Peyer's patch (tissue), 4 donors: Measurements from ENCODE around the gene THADA. TPM values are rescaled to one million over a fixed set of nuclear protein-coding genes. Genes with fewer than 3 reads are reported as not detected.

Experiments used
- DNase-seq, 3 donors: peaks; one replicate each; pipeline ENCODE4 v3.0.0-alpha.2; 2017 to 2019
- H3K27ac ChIP-seq, 4 donors: fragments of 200-600 bp; sonication (generic); one replicate each; pipeline ENCODE4 v1.5.1; 2016 to 2019
- H3K27me3 ChIP-seq, 2 donors: fragments of 200-600 bp; sonication (generic); one replicate each; pipeline ENCODE4 v1.5.1; 2019
- H3K36me3 ChIP-seq, 3 donors: fragments of 200-600 bp; sonication (generic); one replicate each; pipeline ENCODE4 v1.5.1; 2016 to 2019
- H3K4me1 ChIP-seq, 4 donors: fragments of 200-600 bp; sonication (generic); one replicate each; pipeline ENCODE4 v1.5.1; 2016 to 2019
- H3K4me3 ChIP-seq, 4 donors: fragments of 200-600 bp; sonication (generic); 1 replicate in 3 of 4; 2 replicates in 1 of 4; pipeline ENCODE4 v1.5.1; 2016 to 2019; ENCODE audit warnings: mild to moderate bottlenecking in 1 of 4
- H3K9me3 ChIP-seq, 4 donors: fragments of 200-600 bp; sonication (generic); one replicate each; pipeline ENCODE4 v1.5.1; 2016 to 2019; ENCODE audit warnings: mild to moderate bottlenecking in 1 of 4
- POLR2A ChIP-seq, 2 donors: fragments of 450-650 bp; IDR thresholded peaks; one replicate each; pipeline ENCODE4 v1.5.1; 2017; ENCODE audit warnings: antibody characterized with exemption in 2 of 2, mild to moderate bottlenecking in 2 of 2, moderate library complexity in 2 of 2
- small RNA-seq, 2 donors: library from RNA; depleted of rRNA; stranded (forward); fragments of <200 nt; gene quantifications; one replicate each; pipeline ENCODE3, GENCODE V24; 2016
- total RNA-seq, 4 donors: library from RNA; depleted of rRNA; stranded (reverse); fragments of >200 nt; gene quantifications; one replicate each; pipeline ENCODE4 v1.1.0, GENCODE V29; 2016
- TF ChIP-seq, protein P1 (sequence below), 6 experiments: fragments of 450-650 bp in 4 of 6; fragments of 200-600 bp in 2 of 6; sonication (generic) in 1 of 6; IDR thresholded peaks; one replicate each; pipeline ENCODE4 v1.5.1; 2017 to 2019; ENCODE audit warnings: antibody characterized with exemption in 6 of 6, mild to moderate bottlenecking in 3 of 6, moderate library complexity in 1 of 6

The THADA gene
- total RNA-seq, 4 donors from 2014 or later, result 19.3 to 76.7 (median 26.3) TPM

DNA sequence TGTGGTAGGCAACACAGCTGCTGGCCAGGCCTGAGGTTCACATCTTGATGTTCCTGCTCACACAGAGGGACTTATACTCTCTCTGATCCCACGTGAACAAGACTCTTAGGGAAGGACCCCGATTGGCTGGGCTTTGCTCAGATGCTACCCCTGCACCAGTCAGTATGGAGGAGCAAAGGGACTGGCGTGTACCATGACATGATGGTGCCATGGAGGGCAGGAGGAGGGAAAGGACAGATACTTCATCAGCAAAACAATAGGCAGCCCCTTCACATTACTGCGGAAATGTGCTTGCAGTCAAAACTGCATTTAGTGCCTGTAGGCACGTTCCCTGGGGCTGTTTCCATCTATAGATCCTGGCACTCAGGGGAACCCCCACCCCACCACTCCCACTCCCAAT lies 412.1 kb downstream of the THADA start:
- no peaks in the 10 kb centered on the region for H3K27me3 ChIP-seq
- no peak overlapping the region for H3K4me3 ChIP-seq
- DNase-seq, result no peak
- no peaks in the 10 kb centered on the region for H3K36me3 ChIP-seq
- peak overlapping the region in 3 of 4 donors; percentile 11 to 75 (median 68) for H3K27ac ChIP-seq
- H3K9me3 ChIP-seq, result no peaks in the 10 kb centered on the region
- H3K4me1 ChIP-seq, result peaks cover 4 to 49% (median 24%) of the 10 kb centered on the region in 4 donors
- TF ChIP-seq, protein P1, sequence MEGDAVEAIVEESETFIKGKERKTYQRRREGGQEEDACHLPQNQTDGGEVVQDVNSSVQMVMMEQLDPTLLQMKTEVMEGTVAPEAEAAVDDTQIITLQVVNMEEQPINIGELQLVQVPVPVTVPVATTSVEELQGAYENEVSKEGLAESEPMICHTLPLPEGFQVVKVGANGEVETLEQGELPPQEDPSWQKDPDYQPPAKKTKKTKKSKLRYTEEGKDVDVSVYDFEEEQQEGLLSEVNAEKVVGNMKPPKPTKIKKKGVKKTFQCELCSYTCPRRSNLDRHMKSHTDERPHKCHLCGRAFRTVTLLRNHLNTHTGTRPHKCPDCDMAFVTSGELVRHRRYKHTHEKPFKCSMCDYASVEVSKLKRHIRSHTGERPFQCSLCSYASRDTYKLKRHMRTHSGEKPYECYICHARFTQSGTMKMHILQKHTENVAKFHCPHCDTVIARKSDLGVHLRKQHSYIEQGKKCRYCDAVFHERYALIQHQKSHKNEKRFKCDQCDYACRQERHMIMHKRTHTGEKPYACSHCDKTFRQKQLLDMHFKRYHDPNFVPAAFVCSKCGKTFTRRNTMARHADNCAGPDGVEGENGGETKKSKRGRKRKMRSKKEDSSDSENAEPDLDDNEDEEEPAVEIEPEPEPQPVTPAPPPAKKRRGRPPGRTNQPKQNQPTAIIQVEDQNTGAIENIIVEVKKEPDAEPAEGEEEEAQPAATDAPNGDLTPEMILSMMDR (IDR thresholded peaks at IDR 0.05), result no peak
- no peak for TF ChIP-seq POLR2A (IDR thresholded peaks at IDR 0.05)

DNA sequence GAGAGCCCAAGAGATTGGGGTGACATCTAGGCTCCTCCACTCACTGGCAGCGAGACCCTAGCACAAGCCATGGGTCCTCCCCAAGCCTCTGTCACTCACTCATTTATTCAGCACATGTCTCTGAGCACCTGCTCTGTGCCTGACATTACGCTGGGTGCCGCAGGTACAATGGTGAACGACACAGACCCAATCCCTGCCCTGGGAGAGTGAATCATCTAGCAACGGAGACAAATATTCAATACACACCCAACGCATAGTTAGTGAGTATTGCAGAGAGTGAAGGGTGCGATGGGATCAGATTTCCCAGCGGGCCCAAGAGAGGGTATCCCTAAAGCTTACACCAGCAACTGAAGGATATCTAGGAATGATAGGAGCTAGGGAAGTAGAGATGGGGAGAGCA lies 414.9 kb downstream of the THADA start:
- no peak for DNase-seq
- H3K36me3 ChIP-seq, result no peaks in the 10 kb centered on the region
- H3K4me3 ChIP-seq, result no peak overlapping the region
- TF ChIP-seq, protein P1 (IDR thresholded peaks at IDR 0.05), result no peak
- TF ChIP-seq POLR2A (IDR thresholded peaks at IDR 0.05), result no peak
- peaks cover 6 to 42% (median 15%) of the 10 kb centered on the region in 4 donors for H3K4me1 ChIP-seq
- no peaks in the 10 kb centered on the region for H3K9me3 ChIP-seq
- peak overlapping the region in 1 of 4 donors; percentile 40 for H3K27ac ChIP-seq
- no peaks in the 10 kb centered on the region for H3K27me3 ChIP-seq

Small RNA genes within 50 kb of the gene (small RNA-seq; reads per million reads assigned to genes)
- gene RF00019, result 0 reads per million in 2 donors
- gene RN7SL531P, result 0 reads per million in 2 donors
- 0 reads per million in 2 donors for gene RNU6-958P

Other genes starting within 250 kb of the THADA start
- gene PLEKHH2, start 41.2 kb upstream of the THADA start, total RNA-seq, result 100 to 1,000 TPM in 1 of 4 donors, 10 to 100 TPM in 2, 1 to 10 TPM in 1; 3.3 to 158 (median 22.6) TPM
- gene C1GALT1C1L, start 80.4 kb upstream of the THADA start, total RNA-seq, result not detected
- 10 to 100 TPM; 21.5 to 41.3 (median 27.9) TPM for gene DYNC2LI1, start 178.0 kb upstream of the THADA start, total RNA-seq
- gene ABCG5, start 242.8 kb upstream of the THADA start, total RNA-seq, result 1 to 10 TPM; 1.7 to 9.3 (median 5.3) TPM
- gene ABCG8, start 242.9 kb upstream of the THADA start, total RNA-seq, result 10 to 100 TPM in 3 of 4 donors, 1 to 10 TPM in 1; 3.3 to 31.5 (median 16.4) TPM